SK-N-SH treated with all-trans-retinoic acid at 6 μM for 48 hours (cell line): ENCODE results near the gene ZSCAN2.

Experiments
- ATAC-seq: fragments of 200-7000 bp; cut with Tn5 transposase; 3 replicates; pipeline ENCODE4 v1.9.1; 2020; ENCODE audit warnings: mild to moderate bottlenecking, moderate library complexity
- ARNTL ChIP-seq: fragments of 450-650 bp; formaldehyde crosslinking; IDR thresholded peaks from 2 replicates; pipeline ENCODE4 v1.5.0; 2020; ENCODE audit warnings: low read depth, mild to moderate bottlenecking, moderate library complexity, borderline replicate concordance
- BACH2 ChIP-seq: fragments of 250-450 bp; sonication (Bioruptor Pico); IDR thresholded peaks from 2 replicates; pipeline ENCODE4 v1.9.0; 2021; ENCODE audit warnings: mild to moderate bottlenecking, borderline replicate concordance
- CSDC2 ChIP-seq: fragments of 250-450 bp; sonication (Bioruptor Pico); IDR thresholded peaks from 2 replicates; pipeline ENCODE4 v1.5.0; 2020; ENCODE audit warnings: mild to moderate bottlenecking, moderate library complexity
- ESRRG ChIP-seq: fragments of 250-450 bp; sonication (Bioruptor Pico); IDR thresholded peaks from 2 replicates; pipeline ENCODE4 v1.6.1; 2021; ENCODE audit warnings: mild to moderate bottlenecking
- GLIS3 ChIP-seq: fragments of 250-450 bp; sonication (Bioruptor Pico); IDR thresholded peaks from 2 replicates; pipeline ENCODE4 v1.5.0; 2020; ENCODE audit warnings: mild to moderate bottlenecking, moderate library complexity
- ISL1 ChIP-seq: fragments of 250-450 bp; sonication (Bioruptor Pico); IDR thresholded peaks from 2 replicates; pipeline ENCODE4 v2.1.2; 2022; ENCODE audit warnings: mild to moderate bottlenecking, moderate library complexity
- OSR1 ChIP-seq: fragments of 250-450 bp; sonication (Bioruptor Pico); IDR thresholded peaks from 2 replicates; pipeline ENCODE4 v1.8.0; 2022; ENCODE audit warnings: moderate library complexity, mild to moderate bottlenecking, inconsistent platforms
- PPARA ChIP-seq: fragments of 250-450 bp; sonication (Bioruptor Pico); IDR thresholded peaks from 2 replicates; pipeline ENCODE4 v1.5.0; 2020; ENCODE audit warnings: mild to moderate bottlenecking, borderline replicate concordance
- RARB ChIP-seq: fragments of 250-450 bp; sonication (Bioruptor Pico); IDR thresholded peaks from 2 replicates; pipeline ENCODE4 v1.8.0; 2021; ENCODE audit warnings: mild to moderate bottlenecking, moderate library complexity
- SNAI2 ChIP-seq: fragments of 250-450 bp; sonication (Bioruptor Pico); IDR thresholded peaks from 2 replicates; pipeline ENCODE4 v1.5.0; 2020; ENCODE audit warnings: mild to moderate bottlenecking, moderate library complexity
- TCF4 ChIP-seq: fragments of 250-450 bp; sonication (Bioruptor Pico); IDR thresholded peaks from 2 replicates; pipeline ENCODE4 v1.8.0; 2021; ENCODE audit warnings: mild to moderate bottlenecking, moderate library complexity, borderline replicate concordance
- TOX ChIP-seq: fragments of 250-450 bp; sonication (Bioruptor Pico); IDR thresholded peaks from 2 replicates; pipeline ENCODE4 v1.8.0; 2021; ENCODE audit warnings: mild to moderate bottlenecking, moderate library complexity, borderline replicate concordance
- ZC3H10 ChIP-seq: fragments of 250-450 bp; sonication (Bioruptor Pico); IDR thresholded peaks from 2 replicates; pipeline ENCODE4 v1.5.1; 2021; ENCODE audit warnings: mild to moderate bottlenecking, moderate library complexity
- ZFP3 ChIP-seq: fragments of 250-450 bp; sonication (Bioruptor Pico); IDR thresholded peaks from 2 replicates; pipeline ENCODE4 v1.5.0; 2020; ENCODE audit warnings: mild to moderate bottlenecking, moderate library complexity
- ZFP30 ChIP-seq: fragments of 450-650 bp; formaldehyde crosslinking; IDR thresholded peaks from 2 replicates; pipeline ENCODE4 v1.5.0; 2022; ENCODE audit warnings: mild to moderate bottlenecking, moderate library complexity
- ZNF565 ChIP-seq: fragments of 450-650 bp; formaldehyde crosslinking; conservative IDR thresholded peaks from 2 replicates; pipeline ENCODE4 v1.5.0; 2020; ENCODE audit warnings: low read depth, mild to moderate bottlenecking, moderate library complexity
- TF ChIP-seq, protein P1 (sequence below): fragments of 250-450 bp; sonication (Bioruptor Pico); IDR thresholded peaks from 2 replicates; pipeline ENCODE4 v1.5.0; 2020; ENCODE audit warnings: mild to moderate bottlenecking, moderate library complexity
- TF ChIP-seq, protein P2 (sequence below): fragments of 250-450 bp; sonication (Bioruptor Pico); IDR thresholded peaks from 2 replicates; pipeline ENCODE4 v1.8.0; 2021; ENCODE audit warnings: low read depth, mild to moderate bottlenecking, moderate library complexity, borderline replicate concordance
- TF ChIP-seq, protein P3 (sequence below): fragments of 250-450 bp; sonication (Bioruptor Pico); IDR thresholded peaks from 2 replicates; pipeline ENCODE4 v1.5.1; 2021; ENCODE audit warnings: mild to moderate bottlenecking, moderate library complexity
- TF ChIP-seq, protein P4 (sequence below): fragments of 250-450 bp; sonication (Bioruptor Pico); IDR thresholded peaks from 2 replicates; pipeline ENCODE4 v1.8.0; 2020; ENCODE audit warnings: mild to moderate bottlenecking, moderate library complexity, borderline replicate concordance
- TF ChIP-seq, protein P5 (sequence below): fragments of 250-450 bp; sonication (Bioruptor Pico); IDR thresholded peaks from 2 replicates; pipeline ENCODE4 v1.5.1; 2020; ENCODE audit warnings: low read depth, mild to moderate bottlenecking, moderate library complexity

ZSCAN2 gene

DNA sequence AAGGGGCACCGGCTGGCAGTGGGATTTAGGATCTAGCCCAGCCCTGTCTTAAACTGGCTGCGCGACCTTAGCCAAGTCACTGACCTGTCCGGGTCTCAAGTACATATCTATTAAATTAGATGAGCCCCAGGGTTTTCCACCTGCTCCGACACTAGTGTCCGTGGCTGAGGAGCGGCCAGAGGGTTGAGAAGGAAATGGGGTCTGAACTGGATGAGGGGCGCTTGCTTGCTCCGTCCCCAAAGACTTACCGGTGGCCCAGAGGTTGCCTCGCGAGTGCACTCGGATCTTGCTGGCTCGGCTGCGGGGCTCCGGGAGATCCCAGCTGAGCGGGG, 56.9 kb downstream of the ZSCAN2 start:
- no peak for ATAC-seq
- TF ChIP-seq, protein P1, sequence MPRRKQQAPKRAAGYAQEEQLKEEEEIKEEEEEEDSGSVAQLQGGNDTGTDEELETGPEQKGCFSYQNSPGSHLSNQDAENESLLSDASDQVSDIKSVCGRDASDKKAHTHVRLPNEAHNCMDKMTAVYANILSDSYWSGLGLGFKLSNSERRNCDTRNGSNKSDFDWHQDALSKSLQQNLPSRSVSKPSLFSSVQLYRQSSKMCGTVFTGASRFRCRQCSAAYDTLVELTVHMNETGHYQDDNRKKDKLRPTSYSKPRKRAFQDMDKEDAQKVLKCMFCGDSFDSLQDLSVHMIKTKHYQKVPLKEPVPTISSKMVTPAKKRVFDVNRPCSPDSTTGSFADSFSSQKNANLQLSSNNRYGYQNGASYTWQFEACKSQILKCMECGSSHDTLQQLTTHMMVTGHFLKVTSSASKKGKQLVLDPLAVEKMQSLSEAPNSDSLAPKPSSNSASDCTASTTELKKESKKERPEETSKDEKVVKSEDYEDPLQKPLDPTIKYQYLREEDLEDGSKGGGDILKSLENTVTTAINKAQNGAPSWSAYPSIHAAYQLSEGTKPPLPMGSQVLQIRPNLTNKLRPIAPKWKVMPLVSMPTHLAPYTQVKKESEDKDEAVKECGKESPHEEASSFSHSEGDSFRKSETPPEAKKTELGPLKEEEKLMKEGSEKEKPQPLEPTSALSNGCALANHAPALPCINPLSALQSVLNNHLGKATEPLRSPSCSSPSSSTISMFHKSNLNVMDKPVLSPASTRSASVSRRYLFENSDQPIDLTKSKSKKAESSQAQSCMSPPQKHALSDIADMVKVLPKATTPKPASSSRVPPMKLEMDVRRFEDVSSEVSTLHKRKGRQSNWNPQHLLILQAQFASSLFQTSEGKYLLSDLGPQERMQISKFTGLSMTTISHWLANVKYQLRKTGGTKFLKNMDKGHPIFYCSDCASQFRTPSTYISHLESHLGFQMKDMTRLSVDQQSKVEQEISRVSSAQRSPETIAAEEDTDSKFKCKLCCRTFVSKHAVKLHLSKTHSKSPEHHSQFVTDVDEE (CRISPR knock-in tag), result no peak
- TF ChIP-seq, protein P2, sequence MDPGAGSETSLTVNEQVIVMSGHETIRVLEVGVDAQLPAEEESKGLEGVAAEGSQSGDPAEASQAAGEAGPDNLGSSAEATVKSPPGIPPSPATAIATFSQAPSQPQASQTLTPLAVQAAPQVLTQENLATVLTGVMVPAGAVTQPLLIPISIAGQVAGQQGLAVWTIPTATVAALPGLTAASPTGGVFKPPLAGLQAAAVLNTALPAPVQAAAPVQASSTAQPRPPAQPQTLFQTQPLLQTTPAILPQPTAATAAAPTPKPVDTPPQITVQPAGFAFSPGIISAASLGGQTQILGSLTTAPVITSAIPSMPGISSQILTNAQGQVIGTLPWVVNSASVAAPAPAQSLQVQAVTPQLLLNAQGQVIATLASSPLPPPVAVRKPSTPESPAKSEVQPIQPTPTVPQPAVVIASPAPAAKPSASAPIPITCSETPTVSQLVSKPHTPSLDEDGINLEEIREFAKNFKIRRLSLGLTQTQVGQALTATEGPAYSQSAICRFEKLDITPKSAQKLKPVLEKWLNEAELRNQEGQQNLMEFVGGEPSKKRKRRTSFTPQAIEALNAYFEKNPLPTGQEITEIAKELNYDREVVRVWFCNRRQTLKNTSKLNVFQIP (CRISPR knock-in tag), result no peak
- TF ChIP-seq ARNTL (no peak), TCF4 (CRISPR knock-in tag) (no peak), ESRRG (CRISPR knock-in tag) (no peak), ZFP3 (CRISPR knock-in tag) (no peak), ZC3H10 (no peak), ISL1 (CRISPR knock-in tag) (no peak), SNAI2 (CRISPR knock-in tag) (no peak), ZNF565 (no peak), ZFP30 (CRISPR knock-in tag) (no peak), OSR1 (CRISPR knock-in tag) (no peak), BACH2 (no peak), TOX (CRISPR knock-in tag) (no peak), PPARA (CRISPR knock-in tag) (no peak)
- TF ChIP-seq, protein P3, sequence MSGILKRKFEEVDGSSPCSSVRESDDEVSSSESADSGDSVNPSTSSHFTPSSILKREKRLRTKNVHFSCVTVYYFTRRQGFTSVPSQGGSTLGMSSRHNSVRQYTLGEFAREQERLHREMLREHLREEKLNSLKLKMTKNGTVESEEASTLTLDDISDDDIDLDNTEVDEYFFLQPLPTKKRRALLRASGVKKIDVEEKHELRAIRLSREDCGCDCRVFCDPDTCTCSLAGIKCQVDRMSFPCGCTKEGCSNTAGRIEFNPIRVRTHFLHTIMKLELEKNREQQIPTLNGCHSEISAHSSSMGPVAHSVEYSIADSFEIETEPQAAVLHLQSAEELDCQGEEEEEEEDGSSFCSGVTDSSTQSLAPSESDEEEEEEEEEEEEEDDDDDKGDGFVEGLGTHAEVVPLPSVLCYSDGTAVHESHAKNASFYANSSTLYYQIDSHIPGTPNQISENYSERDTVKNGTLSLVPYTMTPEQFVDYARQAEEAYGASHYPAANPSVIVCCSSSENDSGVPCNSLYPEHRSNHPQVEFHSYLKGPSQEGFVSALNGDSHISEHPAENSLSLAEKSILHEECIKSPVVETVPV (CRISPR knock-in tag), result no peak
- TF ChIP-seq, protein P4, sequence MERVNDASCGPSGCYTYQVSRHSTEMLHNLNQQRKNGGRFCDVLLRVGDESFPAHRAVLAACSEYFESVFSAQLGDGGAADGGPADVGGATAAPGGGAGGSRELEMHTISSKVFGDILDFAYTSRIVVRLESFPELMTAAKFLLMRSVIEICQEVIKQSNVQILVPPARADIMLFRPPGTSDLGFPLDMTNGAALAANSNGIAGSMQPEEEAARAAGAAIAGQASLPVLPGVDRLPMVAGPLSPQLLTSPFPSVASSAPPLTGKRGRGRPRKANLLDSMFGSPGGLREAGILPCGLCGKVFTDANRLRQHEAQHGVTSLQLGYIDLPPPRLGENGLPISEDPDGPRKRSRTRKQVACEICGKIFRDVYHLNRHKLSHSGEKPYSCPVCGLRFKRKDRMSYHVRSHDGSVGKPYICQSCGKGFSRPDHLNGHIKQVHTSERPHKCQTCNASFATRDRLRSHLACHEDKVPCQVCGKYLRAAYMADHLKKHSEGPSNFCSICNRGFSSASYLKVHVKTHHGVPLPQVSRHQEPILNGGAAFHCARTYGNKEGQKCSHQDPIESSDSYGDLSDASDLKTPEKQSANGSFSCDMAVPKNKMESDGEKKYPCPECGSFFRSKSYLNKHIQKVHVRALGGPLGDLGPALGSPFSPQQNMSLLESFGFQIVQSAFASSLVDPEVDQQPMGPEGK (CRISPR knock-in tag), result no peak

DNA sequence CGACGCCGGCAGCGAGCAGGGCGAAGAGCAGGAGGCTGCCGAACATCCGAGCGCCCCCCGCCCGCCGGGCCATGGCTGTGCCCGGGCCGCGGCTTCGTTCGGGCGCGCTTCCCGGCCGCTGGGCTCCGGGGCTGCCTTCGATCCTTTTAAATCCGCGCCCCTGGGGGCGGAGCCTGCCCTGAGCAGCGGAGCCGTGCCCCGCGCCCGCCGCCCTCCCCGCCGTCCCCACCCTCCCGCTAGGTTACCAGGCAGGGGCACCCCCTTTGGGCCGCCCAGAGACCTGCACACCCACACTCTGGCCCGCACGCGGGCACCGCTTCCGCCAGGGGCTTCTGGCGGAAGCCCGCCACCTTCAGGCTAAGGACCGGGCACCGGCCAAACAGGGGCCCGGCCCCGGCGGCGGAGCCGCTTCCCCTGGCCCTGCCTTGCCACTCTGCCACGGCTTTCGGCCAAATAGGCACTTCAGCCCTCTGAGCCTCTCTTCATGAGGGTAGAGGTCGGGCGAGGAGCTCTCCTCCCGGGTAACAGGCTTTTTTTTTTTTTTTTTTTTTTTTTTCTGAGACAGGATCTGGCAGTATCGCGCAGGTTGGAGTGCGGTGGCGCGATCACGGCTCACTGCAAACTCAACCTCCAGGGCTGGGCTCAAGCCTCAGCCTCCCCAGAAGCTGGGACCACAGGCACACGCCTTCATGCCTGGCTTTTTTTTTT, 57.4 kb downstream of the ZSCAN2 start, which contains the start of gene NMB:
Gene NMB, minus strand, starts transcription at position 120 of the 708 bp plus-strand sequence. Its CDS starts 47 bp downstream, at position 73.
- peak; percentile 82 for ATAC-seq
- TF ChIP-seq ISL1 (CRISPR knock-in tag), result no peak
- TF ChIP-seq, protein P1 (CRISPR knock-in tag), result no peak
- no peak for TF ChIP-seq RARB
- no peak for TF ChIP-seq ESRRG (CRISPR knock-in tag)
- TF ChIP-seq ZFP30 (CRISPR knock-in tag), result no peak
- TF ChIP-seq SNAI2 (CRISPR knock-in tag), result no peak

DNA sequence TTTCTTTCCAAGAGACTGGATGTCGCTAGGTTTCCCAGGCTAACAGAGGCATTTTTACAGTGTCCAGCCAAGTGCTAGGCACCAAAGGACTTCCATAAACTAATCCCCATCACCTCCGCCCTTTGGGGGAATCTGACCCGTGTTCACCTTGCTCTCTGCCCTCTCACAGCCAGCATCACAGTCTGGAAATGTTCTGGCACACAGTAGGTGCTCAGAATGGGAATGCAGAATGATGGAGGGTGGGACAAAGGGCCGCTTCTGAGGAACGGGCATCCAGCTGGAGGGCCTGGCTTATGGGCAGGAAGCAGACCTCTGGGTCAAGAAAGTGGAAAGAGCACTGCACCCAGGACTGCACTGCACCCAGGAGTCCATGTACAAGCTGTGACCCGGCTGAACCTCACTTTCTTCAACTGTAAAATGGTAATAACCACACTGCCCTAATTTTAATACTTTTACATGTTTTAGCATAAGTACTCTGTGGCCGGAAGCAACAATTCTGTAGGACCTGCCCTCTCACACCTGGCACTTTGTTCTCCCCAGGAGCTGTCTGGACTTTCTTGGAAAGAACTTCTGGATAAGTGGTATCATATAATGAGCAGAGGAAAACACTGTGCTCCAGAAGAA, 58.1 kb downstream of the ZSCAN2 start:
- no peak for ATAC-seq
- TF ChIP-seq RARB, result no peak
- TF ChIP-seq SNAI2 (CRISPR knock-in tag), result no peak
- no peak for TF ChIP-seq ISL1 (CRISPR knock-in tag)
- TF ChIP-seq, protein P5, sequence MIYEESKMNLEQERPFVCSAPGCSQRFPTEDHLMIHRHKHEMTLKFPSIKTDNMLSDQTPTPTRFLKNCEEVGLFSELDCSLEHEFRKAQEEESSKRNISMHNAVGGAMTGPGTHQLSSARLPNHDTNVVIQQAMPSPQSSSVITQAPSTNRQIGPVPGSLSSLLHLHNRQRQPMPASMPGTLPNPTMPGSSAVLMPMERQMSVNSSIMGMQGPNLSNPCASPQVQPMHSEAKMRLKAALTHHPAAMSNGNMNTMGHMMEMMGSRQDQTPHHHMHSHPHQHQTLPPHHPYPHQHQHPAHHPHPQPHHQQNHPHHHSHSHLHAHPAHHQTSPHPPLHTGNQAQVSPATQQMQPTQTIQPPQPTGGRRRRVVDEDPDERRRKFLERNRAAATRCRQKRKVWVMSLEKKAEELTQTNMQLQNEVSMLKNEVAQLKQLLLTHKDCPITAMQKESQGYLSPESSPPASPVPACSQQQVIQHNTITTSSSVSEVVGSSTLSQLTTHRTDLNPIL, result no peak
- TF ChIP-seq CSDC2 (CRISPR knock-in tag), result no peak
- no peak for TF ChIP-seq GLIS3
- no peak for TF ChIP-seq ZFP3 (CRISPR knock-in tag)
- TF ChIP-seq PPARA (CRISPR knock-in tag), result no peak
- TF ChIP-seq, protein P3 (CRISPR knock-in tag), result no peak
- TF ChIP-seq ESRRG (CRISPR knock-in tag), result no peak
